ENCODE measurements around the gene HMGXB3.

The HMGXB3 gene

DNA sequence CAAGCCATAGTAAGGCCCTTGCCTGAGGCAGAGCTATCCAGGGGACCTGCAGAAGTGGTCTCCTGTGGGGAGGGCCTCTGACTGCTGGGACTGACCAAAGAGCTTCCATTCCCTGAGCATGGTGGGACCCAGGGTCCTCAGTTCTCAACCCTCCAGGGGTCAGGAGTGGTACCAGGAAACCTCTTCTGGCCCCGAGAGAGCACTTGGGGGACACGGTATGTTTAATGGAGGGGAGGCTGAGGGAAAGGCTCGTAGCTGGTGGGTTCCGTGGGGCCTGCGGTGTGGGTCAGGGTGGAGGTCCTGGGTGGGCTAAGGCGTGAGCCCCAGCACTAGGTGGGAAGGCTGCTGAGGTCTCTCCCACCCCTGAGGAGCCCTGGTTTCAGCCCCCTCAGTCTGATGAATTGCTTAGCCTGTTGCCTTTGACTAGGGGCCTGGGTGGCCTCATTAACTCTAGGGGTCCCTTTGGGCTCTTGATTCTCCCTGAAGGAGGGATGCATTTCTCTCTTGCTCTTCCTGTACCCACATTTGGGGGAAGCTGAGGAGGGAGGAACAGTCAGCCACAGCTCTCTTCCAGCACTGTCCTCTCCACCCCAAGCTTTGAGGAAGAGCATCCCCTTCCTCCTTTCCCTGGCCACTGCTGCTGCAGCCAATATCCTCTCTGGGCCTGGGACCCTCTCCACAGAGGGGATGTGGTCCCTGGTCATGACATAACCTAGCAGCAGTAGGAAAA is 51.9 kb downstream of the HMGXB3 start:
- DNase-seq (ENCODE audit: low read depth), result no peak
- no peak overlapping the region for H3K4me3 ChIP-seq (ENCODE audit: low read depth, low read length)
- TF ChIP-seq, protein P1, sequence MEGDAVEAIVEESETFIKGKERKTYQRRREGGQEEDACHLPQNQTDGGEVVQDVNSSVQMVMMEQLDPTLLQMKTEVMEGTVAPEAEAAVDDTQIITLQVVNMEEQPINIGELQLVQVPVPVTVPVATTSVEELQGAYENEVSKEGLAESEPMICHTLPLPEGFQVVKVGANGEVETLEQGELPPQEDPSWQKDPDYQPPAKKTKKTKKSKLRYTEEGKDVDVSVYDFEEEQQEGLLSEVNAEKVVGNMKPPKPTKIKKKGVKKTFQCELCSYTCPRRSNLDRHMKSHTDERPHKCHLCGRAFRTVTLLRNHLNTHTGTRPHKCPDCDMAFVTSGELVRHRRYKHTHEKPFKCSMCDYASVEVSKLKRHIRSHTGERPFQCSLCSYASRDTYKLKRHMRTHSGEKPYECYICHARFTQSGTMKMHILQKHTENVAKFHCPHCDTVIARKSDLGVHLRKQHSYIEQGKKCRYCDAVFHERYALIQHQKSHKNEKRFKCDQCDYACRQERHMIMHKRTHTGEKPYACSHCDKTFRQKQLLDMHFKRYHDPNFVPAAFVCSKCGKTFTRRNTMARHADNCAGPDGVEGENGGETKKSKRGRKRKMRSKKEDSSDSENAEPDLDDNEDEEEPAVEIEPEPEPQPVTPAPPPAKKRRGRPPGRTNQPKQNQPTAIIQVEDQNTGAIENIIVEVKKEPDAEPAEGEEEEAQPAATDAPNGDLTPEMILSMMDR (IDR thresholded peaks at IDR 0.05; ENCODE audit: control insufficient read depth, extremely low read depth, insufficient read depth), result no peak

- H3K4me3 ChIP-seq (ENCODE audit: low read depth, low read length), result no peak overlapping the region
- no peak for DNase-seq (ENCODE audit: low read depth)
- TF ChIP-seq, protein P1 (IDR thresholded peaks at IDR 0.05; ENCODE audit: control insufficient read depth, extremely low read depth, insufficient read depth), result no peak
Measured at GRCh38 chr5:150052956-150053712, 52.6 kb downstream of the HMGXB3 start.

DNA sequence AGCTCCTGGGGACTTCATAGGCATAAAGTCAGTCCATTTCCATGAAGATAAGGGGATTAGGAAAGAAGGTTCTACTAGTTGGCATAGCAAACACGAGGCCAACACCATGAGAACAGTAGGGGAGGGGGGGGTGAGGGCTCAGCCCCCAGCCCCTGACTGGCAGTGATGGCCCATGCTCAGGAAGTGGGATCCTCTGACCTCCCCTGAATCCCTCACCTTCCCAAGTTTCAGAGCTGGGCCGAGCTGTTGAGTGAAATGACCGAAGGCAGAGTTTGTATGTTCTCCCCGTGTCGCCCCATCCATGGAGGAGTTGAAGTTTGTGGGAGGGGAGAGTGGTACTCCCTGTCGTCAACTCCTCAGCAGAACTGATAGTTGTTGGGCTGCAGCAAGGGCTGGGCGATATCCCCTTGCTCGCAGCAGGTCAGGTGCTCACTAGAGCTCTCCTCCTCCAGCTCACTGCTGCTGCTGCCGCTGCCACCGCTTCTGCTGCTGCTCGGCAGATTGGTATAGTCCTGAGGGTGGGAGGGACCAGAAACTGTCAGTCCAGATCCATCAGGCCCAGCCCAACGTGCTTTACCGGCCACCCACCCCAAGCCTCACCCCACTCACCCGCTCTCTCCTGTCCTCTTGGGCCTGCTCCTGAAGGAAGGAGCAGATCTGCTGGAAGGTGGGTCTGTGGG is 53.3 kb downstream of the HMGXB3 start:
- DNase-seq (ENCODE audit: low read depth), result no peak
- TF ChIP-seq, protein P1 (IDR thresholded peaks at IDR 0.05; ENCODE audit: control insufficient read depth, extremely low read depth, insufficient read depth), result no peak
- H3K4me3 ChIP-seq (ENCODE audit: low read depth, low read length), result no peak overlapping the region

GRCh38 chr5:150054569-150054968 is 54.0 kb downstream of the HMGXB3 start:
- TF ChIP-seq, protein P1 (IDR thresholded peaks at IDR 0.05; ENCODE audit: control insufficient read depth, extremely low read depth, insufficient read depth), result no peak
- no peak overlapping the region for H3K4me3 ChIP-seq (ENCODE audit: low read depth, low read length)
- no peak for DNase-seq (ENCODE audit: low read depth)

GRCh38 chr5:150055326-150056074 is 55.0 kb downstream of the HMGXB3 start:
- TF ChIP-seq, protein P1 (IDR thresholded peaks at IDR 0.05; ENCODE audit: control insufficient read depth, extremely low read depth, insufficient read depth), result no peak
- DNase-seq (ENCODE audit: low read depth), result no peak
- H3K4me3 ChIP-seq (ENCODE audit: low read depth, low read length), result no peak overlapping the region

- TF ChIP-seq, protein P1 (IDR thresholded peaks at IDR 0.05; ENCODE audit: control insufficient read depth, extremely low read depth, insufficient read depth), result no peak
- no peak for DNase-seq (ENCODE audit: low read depth)
- no peak overlapping the region for H3K4me3 ChIP-seq (ENCODE audit: low read depth, low read length)
Measured at GRCh38 chr5:150056075-150056443, 55.5 kb downstream of the HMGXB3 start.
